Stimulated activated CD4-positive, alpha-beta T cell treated with anti-CD3 and anti-CD28 coated beads, Interleukin-12 subunit alpha, Interleukin-12 subunit beta, amount 100 ng/mL, for 48 hours (primary cell): ENCODE results near the gene ARHGEF16.

Experiments used
- DNase-seq, 3 donors: peaks; one replicate each; pipeline ENCODE4 v3.0.0-alpha.2; 2020; ENCODE audit warnings: low read depth in 2 of 3, low spot score in 1 of 3

The ARHGEF16 gene

GRCh38 chr1:3498986-3499385 is 44.5 kb downstream of the ARHGEF16 start:
- no peak for DNase-seq

- no peak for DNase-seq
These were observed 45.1 kb downstream of the ARHGEF16 start for GRCh38 chr1:3499611-3500010.

- DNase-seq = no peak
These were observed 45.9 kb downstream of the ARHGEF16 start for GRCh38 chr1:3500265-3500835.

GRCh38 chr1:3501437-3501836 is 47.0 kb downstream of the ARHGEF16 start:
- no peak for DNase-seq

GRCh38 chr1:3501856-3502640 is 47.6 kb downstream of the ARHGEF16 start:
- DNase-seq = peak in 1 of 3 donors; percentile 14

- DNase-seq = no peak
These were observed 48.4 kb downstream of the ARHGEF16 start for GRCh38 chr1:3502641-3503524.

- no peak for DNase-seq
These were observed 49.0 kb downstream of the ARHGEF16 start for GRCh38 chr1:3503525-3503886.

- no peak for DNase-seq
These were observed 49.8 kb downstream of the ARHGEF16 start for GRCh38 chr1:3504151-3504821.

- no peak for DNase-seq
These were observed 50.3 kb downstream of the ARHGEF16 start for GRCh38 chr1:3504822-3505153.

GRCh38 chr1:3505161-3505560 is 50.7 kb downstream of the ARHGEF16 start:
- DNase-seq = no peak

GRCh38 chr1:3506041-3506440 is 51.6 kb downstream of the ARHGEF16 start:
- no peak for DNase-seq

- no peak for DNase-seq
These were observed 52.5 kb downstream of the ARHGEF16 start for GRCh38 chr1:3506943-3507342.

- no peak for DNase-seq
These were observed 53.3 kb downstream of the ARHGEF16 start for GRCh38 chr1:3507636-3508275.

- no peak for DNase-seq
These were observed 54.4 kb downstream of the ARHGEF16 start for GRCh38 chr1:3508757-3509415.

GRCh38 chr1:3509721-3510120 is 55.3 kb downstream of the ARHGEF16 start:
- DNase-seq = no peak

GRCh38 chr1:3510136-3510955 is 55.9 kb downstream of the ARHGEF16 start:
- DNase-seq = no peak

- DNase-seq = no peak
These were observed 56.4 kb downstream of the ARHGEF16 start for GRCh38 chr1:3510956-3511250.

- no peak for DNase-seq
These were observed 56.8 kb downstream of the ARHGEF16 start for GRCh38 chr1:3511306-3511705.

GRCh38 chr1:3511856-3512255 is 57.4 kb downstream of the ARHGEF16 start:
- no peak for DNase-seq

GRCh38 chr1:3514404-3514803 is 59.9 kb downstream of the ARHGEF16 start:
- DNase-seq = no peak
